ENCODE results near the gene HOXD3.

Gene HOXD3

GRCh38 chr2:176132205-176133171 is 24.6 kb upstream of the HOXD3 start:
- DNase-seq (ENCODE audit: low spot score), result no peak

GRCh38 chr2:176133389-176133788 is 23.7 kb upstream of the HOXD3 start:
- no peak for DNase-seq (ENCODE audit: low spot score)

GRCh38 chr2:176134035-176134434 is 23.1 kb upstream of the HOXD3 start:
- DNase-seq (ENCODE audit: low spot score), result no peak

GRCh38 chr2:176135035-176135440 is 22.1 kb upstream of the HOXD3 start:
- DNase-seq (ENCODE audit: low spot score), result no peak

GRCh38 chr2:176136374-176137251 is 20.5 kb upstream of the HOXD3 start:
- no peak for DNase-seq (ENCODE audit: low spot score)

GRCh38 chr2:176137252-176137580 is 19.9 kb upstream of the HOXD3 start:
- DNase-seq (ENCODE audit: low spot score), result no peak

GRCh38 chr2:176137906-176138305 is 19.2 kb upstream of the HOXD3 start:
- DNase-seq (ENCODE audit: low spot score), result no peak

- no peak for DNase-seq (ENCODE audit: low spot score)
Observed at GRCh38 chr2:176138526-176138922, 18.6 kb upstream of the HOXD3 start.

- DNase-seq (ENCODE audit: low spot score), result no peak
Observed at GRCh38 chr2:176138923-176139660, 18.0 kb upstream of the HOXD3 start.

GRCh38 chr2:176139661-176140512 is 17.2 kb upstream of the HOXD3 start:
- DNase-seq (ENCODE audit: low spot score), result no peak

- peak; percentile 58 for DNase-seq (ENCODE audit: low spot score)
Observed at GRCh38 chr2:176140513-176141317, 16.4 kb upstream of the HOXD3 start.

GRCh38 chr2:176142281-176142680 is 14.8 kb upstream of the HOXD3 start:
- DNase-seq (ENCODE audit: low spot score), result no peak

GRCh38 chr2:176145085-176145969 is 11.8 kb upstream of the HOXD3 start:
- no peak for DNase-seq (ENCODE audit: low spot score)

GRCh38 chr2:176146101-176146500 is 11.0 kb upstream of the HOXD3 start:
- DNase-seq (ENCODE audit: low spot score), result no peak

- DNase-seq (ENCODE audit: low spot score), result no peak
Observed at GRCh38 chr2:176146645-176147044, 10.5 kb upstream of the HOXD3 start.

- DNase-seq (ENCODE audit: low spot score), result no peak
Observed at GRCh38 chr2:176147210-176147799, 9.8 kb upstream of the HOXD3 start.

- DNase-seq (ENCODE audit: low spot score), result no peak
Observed at GRCh38 chr2:176147800-176148496, 9.2 kb upstream of the HOXD3 start.

GRCh38 chr2:176148751-176149421 is 8.2 kb upstream of the HOXD3 start:
- DNase-seq (ENCODE audit: low spot score), result no peak

Measured in Ammon's horn (tissue), 1 donor.